Gastrocnemius medialis (tissue), 4 donors: ENCODE results near the gene SLC7A8.

Experiments used
- CTCF ChIP-seq, 5 experiments: fragments of 450-650 bp in 3 of 5; fragments of 200-600 bp in 2 of 5; sonication (generic) in 2 of 5; IDR thresholded peaks in 4 of 5; conservative IDR thresholded peaks in 1 of 5; 1 replicate in 4 of 5; 2 replicates in 1 of 5; pipeline ENCODE4 v1.5.1; 2016 to 2019; ENCODE audit warnings: antibody characterized with exemption in 5 of 5, mild to moderate bottlenecking in 3 of 5, moderate library complexity in 3 of 5
- POLR2A ChIP-seq, 2 donors: fragments of 450-650 bp; IDR thresholded peaks; one replicate each; pipeline ENCODE4 v1.6.1; 2017; ENCODE audit warnings: antibody characterized with exemption in 2 of 2, mild to moderate bottlenecking in 2 of 2, moderate library complexity in 2 of 2

GRCh38 chr14:23105348-23105824, 78.1 kb downstream of the SLC7A8 start:
- TF ChIP-seq POLR2A (IDR thresholded peaks at IDR 0.05) (no peak), CTCF (IDR thresholded peaks at IDR 0.05 in 4 of 5, conservative IDR thresholded peaks at IDR 0.05 in 1 of 5) (no peak)
